HG02642 (cell line): ENCODE measurements around the gene RNASE4.
A peak's percentile ranks its signal among the peaks of the same experiment; 100 is the strongest.
"Not testable (repeated sequence)": the region's sequence is repeated elsewhere in the genome, so short reads cannot be mapped to it uniquely, and the experiment has no call there.

Experiments
- ATAC-seq: cut with Tn5 transposase; IDR thresholded peaks from one replicate; pipeline ENCODE4 v1.9.1; 2021; ENCODE audit warnings: mild to moderate bottlenecking; ENCODE audit not compliant: unreplicated experiment, poor library complexity

RNASE4 gene

GRCh38 chr14:20696764-20697163 is 12.4 kb downstream of the RNASE4 start:
- no peak for ATAC-seq

GRCh38 chr14:20697273-20698017 is 13.1 kb downstream of the RNASE4 start:
- peak; percentile 67 for ATAC-seq

- no peak for ATAC-seq
Observed at GRCh38 chr14:20698018-20698329, 13.6 kb downstream of the RNASE4 start.

GRCh38 chr14:20698934-20699333 is 14.6 kb downstream of the RNASE4 start:
- ATAC-seq = no peak

GRCh38 chr14:20699931-20700330 is 15.6 kb downstream of the RNASE4 start:
- no peak for ATAC-seq

- not testable (repeated sequence) for ATAC-seq
Observed at GRCh38 chr14:20700965-20701364, 16.6 kb downstream of the RNASE4 start.

GRCh38 chr14:20706657-20707355 is 22.4 kb downstream of the RNASE4 start:
- no peak for ATAC-seq

- no peak for ATAC-seq
Observed at GRCh38 chr14:20707622-20708021, 23.3 kb downstream of the RNASE4 start.

- no peak for ATAC-seq
Observed at GRCh38 chr14:20711261-20711660, 26.9 kb downstream of the RNASE4 start.

GRCh38 chr14:20711685-20712084 is 27.3 kb downstream of the RNASE4 start:
- no peak for ATAC-seq

GRCh38 chr14:20712904-20713303 is 28.5 kb downstream of the RNASE4 start:
- no peak for ATAC-seq

- no peak for ATAC-seq
Observed at GRCh38 chr14:20714593-20715250, 30.4 kb downstream of the RNASE4 start.

GRCh38 chr14:20719777-20720176 is 35.4 kb downstream of the RNASE4 start:
- ATAC-seq = no peak

GRCh38 chr14:20720741-20721140 is 36.4 kb downstream of the RNASE4 start:
- no peak for ATAC-seq

- ATAC-seq = no peak
Observed at GRCh38 chr14:20722016-20722415, 37.7 kb downstream of the RNASE4 start.

- no peak for ATAC-seq
Observed at GRCh38 chr14:20723488-20723887, 39.1 kb downstream of the RNASE4 start.

- not testable (repeated sequence) for ATAC-seq
Observed at GRCh38 chr14:20726121-20726520, 41.8 kb downstream of the RNASE4 start.

GRCh38 chr14:20726531-20726930 is 42.2 kb downstream of the RNASE4 start:
- ATAC-seq = no peak

- ATAC-seq = no peak
Observed at GRCh38 chr14:20730891-20731290, 46.5 kb downstream of the RNASE4 start.

- ATAC-seq = no peak
Observed at GRCh38 chr14:20732477-20732876, 48.1 kb downstream of the RNASE4 start.

- ATAC-seq = no peak
Observed at GRCh38 chr14:20732979-20733635, 48.7 kb downstream of the RNASE4 start.
